ENCODE data around the gene MEIS1.

MEIS1 gene

GRCh38 chr2:66443979-66444861, 9.3 kb downstream of the MEIS1 start:
- DNase-seq (ENCODE audit: low read depth in 2 of 2), result no peak

GRCh38 chr2:66445076-66445924, 10.4 kb downstream of the MEIS1 start:
- no peak for DNase-seq (ENCODE audit: low read depth in 2 of 2)

GRCh38 chr2:66445925-66446871, 11.3 kb downstream of the MEIS1 start:
- no peak for DNase-seq (ENCODE audit: low read depth in 2 of 2)

- no peak for DNase-seq (ENCODE audit: low read depth in 2 of 2)
Measured at GRCh38 chr2:66446941-66447340, 12.0 kb downstream of the MEIS1 start.

GRCh38 chr2:66447677-66448076, 12.8 kb downstream of the MEIS1 start:
- DNase-seq (ENCODE audit: low read depth in 2 of 2), result no peak

GRCh38 chr2:66448136-66448991, 13.4 kb downstream of the MEIS1 start:
- DNase-seq (ENCODE audit: low read depth in 2 of 2), result no peak

- no peak for DNase-seq (ENCODE audit: low read depth in 2 of 2)
Measured at GRCh38 chr2:66452214-66452613, 17.3 kb downstream of the MEIS1 start.

- no peak for DNase-seq (ENCODE audit: low read depth in 2 of 2)
Measured at GRCh38 chr2:66452917-66453316, 18.0 kb downstream of the MEIS1 start.

- DNase-seq (ENCODE audit: low read depth in 2 of 2), result no peak
Measured at GRCh38 chr2:66455490-66455889, 20.6 kb downstream of the MEIS1 start.

GRCh38 chr2:66456183-66457041, 21.5 kb downstream of the MEIS1 start:
- DNase-seq (ENCODE audit: low read depth in 2 of 2), result no peak

- no peak for DNase-seq (ENCODE audit: low read depth in 2 of 2)
Measured at GRCh38 chr2:66457545-66457944, 22.6 kb downstream of the MEIS1 start.

GRCh38 chr2:66460031-66460430, 25.1 kb downstream of the MEIS1 start:
- no peak for DNase-seq (ENCODE audit: low read depth in 2 of 2)

- DNase-seq (ENCODE audit: low read depth in 2 of 2), result no peak
Measured at GRCh38 chr2:66461001-66461663, 26.2 kb downstream of the MEIS1 start.

- DNase-seq (ENCODE audit: low read depth in 2 of 2), result no peak
Measured at GRCh38 chr2:66461664-66462500, 27.0 kb downstream of the MEIS1 start.

- no peak for DNase-seq (ENCODE audit: low read depth in 2 of 2)
Measured at GRCh38 chr2:66462501-66462825, 27.5 kb downstream of the MEIS1 start.

- DNase-seq (ENCODE audit: low read depth in 2 of 2), result no peak
Measured at GRCh38 chr2:66463206-66463755, 28.4 kb downstream of the MEIS1 start.

- no peak for DNase-seq (ENCODE audit: low read depth in 2 of 2)
Measured at GRCh38 chr2:66464930-66465637, 30.2 kb downstream of the MEIS1 start.

All from stimulated activated CD4-positive, alpha-beta T cell treated with anti-CD3 and anti-CD28 coated beads, Interleukin-4, amount 100 ng/mL, for 48 hours (primary cell).